Parathyroid adenoma (tissue), 2 donors: ENCODE results near the gene SPAG6.

ENCODE experiments used
- H2AFZ ChIP-seq: fragments of 300-600 bp; sonication (generic); one replicate; pipeline ENCODE4 v1.7.0; 2017; ENCODE audit warnings: antibody characterized with exemption, mild to moderate bottlenecking
- H3K27ac ChIP-seq: fragments of 300-600 bp; sonication (generic); one replicate; pipeline ENCODE4 v1.7.0; 2017
- H3K27me3 ChIP-seq: fragments of 300-600 bp; sonication (generic); one replicate; pipeline ENCODE4 v1.7.0; 2017; ENCODE audit warnings: low read length; ENCODE audit not compliant: control insufficient read depth, insufficient read depth
- H3K36me3 ChIP-seq: fragments of 300-600 bp; sonication (generic); one replicate; pipeline ENCODE4 v1.7.0; 2017; ENCODE audit warnings: low read length; ENCODE audit not compliant: control insufficient read depth, insufficient read depth
- H3K4me1 ChIP-seq: fragments of 300-600 bp; sonication (generic); one replicate; pipeline ENCODE4 v1.7.0; 2017; ENCODE audit warnings: control low read depth
- H3K4me2 ChIP-seq: fragments of 300-600 bp; sonication (generic); one replicate; pipeline ENCODE4 v1.7.0; 2017; ENCODE audit warnings: low read length
- H3K4me3 ChIP-seq: fragments of 300-600 bp; sonication (generic); one replicate; pipeline ENCODE4 v1.7.0; 2017; ENCODE audit warnings: low read depth, low read length
- H3K79me2 ChIP-seq: fragments of 300-600 bp; sonication (generic); one replicate; pipeline ENCODE4 v1.7.0; 2017; ENCODE audit warnings: control low read depth
- H3K9ac ChIP-seq: fragments of 300-600 bp; sonication (generic); one replicate; pipeline ENCODE4 v1.7.0; 2017; ENCODE audit warnings: mild to moderate bottlenecking
- H3K9me3 ChIP-seq: fragments of 300-600 bp; sonication (generic); one replicate; pipeline ENCODE4 v1.7.0; 2017; ENCODE audit warnings: low read length; ENCODE audit not compliant: control insufficient read depth
- CTCF ChIP-seq: fragments of 300-600 bp; sonication (generic); IDR thresholded peaks from one replicate; pipeline ENCODE4 v1.7.0; 2017; ENCODE audit warnings: antibody characterized with exemption, mild to moderate bottlenecking
- donor health status: primary hyperparathyroidism.

SPAG6 gene

GRCh38 chr10:22410846-22411245, 65.5 kb downstream of the SPAG6 start:
- H3K27ac ChIP-seq: no peak overlapping the region
- no peaks in the 10 kb centered on the region for H3K9me3 ChIP-seq
- no peak overlapping the region for H2AFZ ChIP-seq
- H3K27me3 ChIP-seq: no peaks in the 10 kb centered on the region
- H3K4me1 ChIP-seq: no peaks in the 10 kb centered on the region
- H3K4me3 ChIP-seq: no peak overlapping the region
- H3K36me3 ChIP-seq: no peaks in the 10 kb centered on the region
- no peaks in the 10 kb centered on the region for H3K79me2 ChIP-seq
- H3K4me2 ChIP-seq: no peak overlapping the region
- TF ChIP-seq CTCF: no peak
- H3K9ac ChIP-seq: no peak overlapping the region

GRCh38 chr10:22414146-22414545, 68.8 kb downstream of the SPAG6 start:
- TF ChIP-seq CTCF: no peak
- Histone ChIP-seq H3K27ac (no peak overlapping the region), H3K9ac (no peak overlapping the region), H3K79me2 (no peaks in the 10 kb centered on the region), H3K9me3 (no peaks in the 10 kb centered on the region), H3K27me3 (no peaks in the 10 kb centered on the region), H3K36me3 (no peaks in the 10 kb centered on the region), H2AFZ (no peak overlapping the region), H3K4me2 (no peak overlapping the region), H3K4me3 (no peak overlapping the region), H3K4me1 (no peaks in the 10 kb centered on the region)

GRCh38 chr10:22415072-22415471, 69.8 kb downstream of the SPAG6 start:
- Histone ChIP-seq H3K4me2 (no peak overlapping the region), H3K79me2 (no peaks in the 10 kb centered on the region), H3K27me3 (no peaks in the 10 kb centered on the region), H3K36me3 (no peaks in the 10 kb centered on the region), H3K9ac (no peak overlapping the region), H3K9me3 (no peaks in the 10 kb centered on the region), H3K4me1 (no peaks in the 10 kb centered on the region), H2AFZ (no peak overlapping the region), H3K27ac (no peak overlapping the region), H3K4me3 (no peak overlapping the region)
- TF ChIP-seq CTCF: no peak

- Histone ChIP-seq H3K27ac (no peak overlapping the region), H3K9me3 (no peaks in the 10 kb centered on the region), H3K4me3 (no peak overlapping the region), H2AFZ (no peak overlapping the region), H3K79me2 (no peaks in the 10 kb centered on the region), H3K27me3 (no peaks in the 10 kb centered on the region), H3K4me1 (no peaks in the 10 kb centered on the region), H3K4me2 (no peak overlapping the region), H3K36me3 (no peaks in the 10 kb centered on the region), H3K9ac (no peak overlapping the region)
- TF ChIP-seq CTCF: no peak
Measured at GRCh38 chr10:22417736-22418268, 72.5 kb downstream of the SPAG6 start.

- TF ChIP-seq CTCF: no peak
- H3K36me3 ChIP-seq: no peaks in the 10 kb centered on the region
- no peak overlapping the region for H3K27ac ChIP-seq
- H3K79me2 ChIP-seq: no peaks in the 10 kb centered on the region
- no peak overlapping the region for H3K4me2 ChIP-seq
- no peaks in the 10 kb centered on the region for H3K4me1 ChIP-seq
- no peaks in the 10 kb centered on the region for H3K9me3 ChIP-seq
- no peaks in the 10 kb centered on the region for H3K27me3 ChIP-seq
- no peak overlapping the region for H3K4me3 ChIP-seq
- no peak overlapping the region for H2AFZ ChIP-seq
- no peak overlapping the region for H3K9ac ChIP-seq
Measured at GRCh38 chr10:22420787-22421517, 75.7 kb downstream of the SPAG6 start.
